ENCODE results near the gene CARNS1.

GRCh38 chr11:67371911-67372320, 43.6 kb upstream of the CARNS1 start:
- no peak for TF ChIP-seq CTCF (IDR thresholded peaks at IDR 0.05)
- TF ChIP-seq POLR2A (IDR thresholded peaks at IDR 0.05) = no peak

All from esophagus squamous epithelium (tissue), 4 donors.